Measurements from ENCODE around the gene KIAA1671.

KIAA1671 gene

GRCh38 chr22:24983151-24983550 is 30.6 kb downstream of the KIAA1671 start:
- TF ChIP-seq Cebpa-rat (IDR thresholded peaks at IDR 0.05): no peak
- no peaks in the 10 kb centered on the region for H3K36me3 ChIP-seq

GRCh38 chr22:24984122-24984521 is 31.6 kb downstream of the KIAA1671 start:
- H3K27me3 ChIP-seq: no peaks in the 10 kb centered on the region
- no peak overlapping the region; a peak in 1 of 22 replicates for H3K27ac ChIP-seq
- H4K20me1 ChIP-seq: no peaks in the 10 kb centered on the region
- no peak overlapping the region for H3K4me3 ChIP-seq
- H3K36me3 ChIP-seq: no peaks in the 10 kb centered on the region
- peaks cover 18 to 61% (median 28%) of the 10 kb centered on the region in 10 experiments for H3K4me1 ChIP-seq
- no peak overlapping the region for H3K9ac ChIP-seq
- peak overlapping the region in 3 of 11 experiments; percentile 80 to 84 (median 83); a peak in 4 of 22 replicates for H3K4me2 ChIP-seq
- no peaks in the 10 kb centered on the region for H3K9me3 ChIP-seq (replicated peaks in 1 of 11)
- TF ChIP-seq Cebpa-rat (IDR thresholded peaks at IDR 0.05): no peak

More at GRCh38 chr22:24983151-24983550, 30.6 kb downstream of the KIAA1671 start:
- Histone ChIP-seq H3K9ac (no peak overlapping the region), H3K27ac (no peak overlapping the region), H3K4me2 (no peak overlapping the region), H4K20me1 (no peaks in the 10 kb centered on the region), H3K9me3 (replicated peaks in 1 of 11) (no peaks in the 10 kb centered on the region), H3K4me3 (no peak overlapping the region), H3K4me1 (peaks cover 18 to 54% (median 28%) of the 10 kb centered on the region in 10 experiments), H3K27me3 (no peaks in the 10 kb centered on the region)

- Histone ChIP-seq H3K4me2 (peak overlapping the region; percentile 50 to 84 (median 75)), H3K36me3 (no peaks in the 10 kb centered on the region), H3K27me3 (no peaks in the 10 kb centered on the region), H3K4me1 (peaks cover 18 to 78% (median 28%) of the 10 kb centered on the region in 10 experiments), H4K20me1 (no peaks in the 10 kb centered on the region; a peak in 1 of 22 replicates), H3K9me3 (replicated peaks in 1 of 11) (no peaks in the 10 kb centered on the region), H3K4me3 (peak overlapping the region in 7 of 10 experiments; percentile 18 to 50 (median 37); a peak in 11 of 20 replicates), H3K9ac (peak overlapping the region in 9 of 11 experiments; percentile 10 to 77 (median 55); a peak in 12 of 22 replicates), H3K27ac (peak overlapping the region in 8 of 11 experiments; percentile 33 to 88 (median 71); a peak in 15 of 22 replicates)
- TF ChIP-seq Cebpa-rat (IDR thresholded peaks at IDR 0.05): no peak
These were observed 33.3 kb downstream of the KIAA1671 start for GRCh38 chr22:24985826-24986214.

- H3K4me3 ChIP-seq: no peak overlapping the region
- H3K4me1 ChIP-seq: peaks cover 18 to 78% (median 29%) of the 10 kb centered on the region in 10 experiments
- no peaks in the 10 kb centered on the region; a peak in 1 of 22 replicates for H4K20me1 ChIP-seq
- H3K9me3 ChIP-seq (replicated peaks in 1 of 11): no peaks in the 10 kb centered on the region
- no peaks in the 10 kb centered on the region for H3K36me3 ChIP-seq
- H3K4me2 ChIP-seq: peak overlapping the region; percentile 7 to 81 (median 44); a peak in 15 of 22 replicates
- H3K27me3 ChIP-seq: no peaks in the 10 kb centered on the region
- no peak overlapping the region; a peak in 1 of 22 replicates for H3K9ac ChIP-seq
- H3K27ac ChIP-seq: peak overlapping the region in 1 of 11 experiments; percentile 37; a peak in 3 of 22 replicates
- TF ChIP-seq Cebpa-rat (IDR thresholded peaks at IDR 0.05): no peak
These were observed 34.3 kb downstream of the KIAA1671 start for GRCh38 chr22:24986816-24987215.

GRCh38 chr22:24989135-24989534 is 36.6 kb downstream of the KIAA1671 start:
- peaks cover 18 to 98% (median 32%) of the 10 kb centered on the region in 10 experiments for H3K4me1 ChIP-seq
- H3K4me2 ChIP-seq: peak overlapping the region in 3 of 11 experiments; percentile 45 to 71 (median 45); a peak in 5 of 22 replicates
- peaks cover 0 to 12% (median 0%) of the 10 kb centered on the region in 11 experiments; a peak in 4 of 22 replicates for H3K27me3 ChIP-seq

GRCh38 chr22:24989541-24989951 is 37.0 kb downstream of the KIAA1671 start:
- peak overlapping the region in 3 of 11 experiments; percentile 45 to 71 (median 45); a peak in 5 of 22 replicates for H3K4me2 ChIP-seq
- peaks cover 0 to 5% (median 0%) of the 10 kb centered on the region in 11 experiments; a peak in 3 of 22 replicates for H4K20me1 ChIP-seq
- TF ChIP-seq Cebpa-rat (IDR thresholded peaks at IDR 0.05): no peak
- H3K27ac ChIP-seq: peak overlapping the region in 1 of 11 experiments; percentile 25; a peak in 2 of 22 replicates
- H3K36me3 ChIP-seq: no peaks in the 10 kb centered on the region
- no peak overlapping the region for H3K4me3 ChIP-seq
- H3K9me3 ChIP-seq (replicated peaks in 1 of 11): no peaks in the 10 kb centered on the region
- H3K27me3 ChIP-seq: peaks cover 0 to 13% (median 0%) of the 10 kb centered on the region in 11 experiments; a peak in 6 of 22 replicates
- peaks cover 18 to 98% (median 32%) of the 10 kb centered on the region in 10 experiments for H3K4me1 ChIP-seq
- H3K9ac ChIP-seq: no peak overlapping the region

More at GRCh38 chr22:24989135-24989534, 36.6 kb downstream of the KIAA1671 start:
- Histone ChIP-seq H3K9me3 (replicated peaks in 1 of 11) (no peaks in the 10 kb centered on the region), H4K20me1 (peaks cover 0 to 5% (median 0%) of the 10 kb centered on the region in 11 experiments; a peak in 2 of 22 replicates), H3K36me3 (no peaks in the 10 kb centered on the region), H3K4me3 (no peak overlapping the region), H3K27ac (peak overlapping the region in 1 of 11 experiments; percentile 25; a peak in 2 of 22 replicates), H3K9ac (no peak overlapping the region)
- TF ChIP-seq Cebpa-rat (IDR thresholded peaks at IDR 0.05): no peak

- peaks cover 0 to 16% (median 0%) of the 10 kb centered on the region in 11 experiments; a peak in 6 of 22 replicates for H3K27me3 ChIP-seq
- no peak for TF ChIP-seq Cebpa-rat (IDR thresholded peaks at IDR 0.05)
- peak overlapping the region in 1 of 11 experiments; percentile 21; a peak in 1 of 22 replicates for H3K9ac ChIP-seq
- no peak overlapping the region for H3K4me3 ChIP-seq
- H3K9me3 ChIP-seq (replicated peaks in 1 of 11): no peaks in the 10 kb centered on the region
- H3K4me2 ChIP-seq: peak overlapping the region in 3 of 11 experiments; percentile 71 to 87 (median 81); a peak in 6 of 22 replicates
- H4K20me1 ChIP-seq: peaks cover 0 to 5% (median 0%) of the 10 kb centered on the region in 11 experiments; a peak in 4 of 22 replicates
- H3K36me3 ChIP-seq: no peaks in the 10 kb centered on the region
- H3K27ac ChIP-seq: peak overlapping the region in 3 of 11 experiments; percentile 56 to 69 (median 64); a peak in 5 of 22 replicates
- peaks cover 12 to 92% (median 24%) of the 10 kb centered on the region in 10 experiments for H3K4me1 ChIP-seq
These were observed 37.9 kb downstream of the KIAA1671 start for GRCh38 chr22:24990344-24990905.

GRCh38 chr22:24992946-24993345 is 40.4 kb downstream of the KIAA1671 start:
- H3K36me3 ChIP-seq: no peaks in the 10 kb centered on the region
- H3K4me3 ChIP-seq: no peak overlapping the region
- H3K4me1 ChIP-seq: peaks cover 0 to 79% (median 9%) of the 10 kb centered on the region in 10 experiments; a peak in 12 of 20 replicates
- no peaks in the 10 kb centered on the region for H3K9me3 ChIP-seq (replicated peaks in 1 of 11)
- H3K4me2 ChIP-seq: peak overlapping the region in 3 of 11 experiments; percentile 71 to 87 (median 81); a peak in 6 of 22 replicates
- H3K27me3 ChIP-seq: peaks cover 0 to 41% (median 22%) of the 10 kb centered on the region in 11 experiments; a peak in 16 of 22 replicates
- H3K9ac ChIP-seq: no peak overlapping the region
- H4K20me1 ChIP-seq: peaks cover 0 to 20% (median 0%) of the 10 kb centered on the region in 11 experiments; a peak in 6 of 22 replicates
- no peak for TF ChIP-seq Cebpa-rat (IDR thresholded peaks at IDR 0.05)
- H3K27ac ChIP-seq: no peak overlapping the region
